Esophagus muscularis mucosa (tissue), 3 donors: ENCODE results near the gene SH3RF3.

Experiments
- CTCF ChIP-seq, 3 experiments: fragments of 200-600 bp in 2 of 3; fragments of 450-650 bp in 1 of 3; sonication (generic) in 2 of 3; IDR thresholded peaks; one replicate each; pipeline ENCODE4 v1.5.1; 2017 to 2019; ENCODE audit warnings: antibody characterized with exemption in 3 of 3, mild to moderate bottlenecking in 2 of 3, moderate library complexity in 1 of 3
- EP300 ChIP-seq: sonication (generic); formaldehyde crosslinking; IDR thresholded peaks from one replicate; pipeline ENCODE4 v1.6.1; 2017; ENCODE audit warnings: antibody characterized with exemption

- TF ChIP-seq CTCF (IDR thresholded peaks at IDR 0.05) (no peak), EP300 (no peak)
Measured at GRCh38 chr2:109480486-109481195, 351.6 kb downstream of the SH3RF3 start.
